ENCODE results near the gene MAD2L1BP. TPM values are rescaled to one million over a fixed set of nuclear protein-coding genes. Genes with fewer than 3 reads are reported as not detected.

The MAD2L1BP gene
- total RNA-seq, 4 donors from 2014 or later = 15.6 to 37.2 (median 26.6) TPM

DNA sequence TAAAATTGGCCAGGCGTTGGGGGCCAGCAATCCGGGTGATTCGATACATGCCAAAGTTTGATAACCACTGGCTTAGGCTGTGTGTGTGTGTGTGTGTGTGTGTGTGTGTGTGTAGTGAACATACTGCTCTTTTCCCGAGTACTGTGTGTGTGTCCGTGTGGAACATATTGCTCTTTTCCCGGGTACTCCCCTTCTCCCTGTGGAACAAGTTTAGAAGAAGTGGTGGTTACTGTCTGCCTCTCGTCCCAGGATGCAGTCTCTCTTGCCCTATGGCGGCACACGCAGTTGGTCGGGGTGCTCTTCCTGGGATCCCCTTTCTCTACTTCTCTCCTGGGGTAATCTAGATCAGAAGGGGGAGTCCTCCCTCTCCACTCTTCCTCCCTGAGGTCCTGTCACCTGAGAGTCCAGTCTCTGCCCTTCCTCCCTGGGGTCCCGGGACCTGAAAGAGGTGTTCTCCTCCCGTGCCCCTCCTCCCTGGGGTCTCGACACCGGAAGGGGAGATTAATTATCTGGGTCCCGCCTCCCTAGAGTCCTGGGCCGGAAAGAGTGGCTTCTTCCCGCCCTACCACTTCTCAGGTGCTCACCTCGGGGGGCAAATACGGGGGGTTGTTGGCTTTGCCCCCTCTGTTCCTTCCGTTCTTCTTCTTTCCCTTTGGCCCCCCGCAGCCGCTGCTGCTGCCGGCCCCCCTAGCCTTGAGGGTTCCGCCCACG, 7.1 kb upstream of the MAD2L1BP start:
- TF ChIP-seq, protein P1, sequence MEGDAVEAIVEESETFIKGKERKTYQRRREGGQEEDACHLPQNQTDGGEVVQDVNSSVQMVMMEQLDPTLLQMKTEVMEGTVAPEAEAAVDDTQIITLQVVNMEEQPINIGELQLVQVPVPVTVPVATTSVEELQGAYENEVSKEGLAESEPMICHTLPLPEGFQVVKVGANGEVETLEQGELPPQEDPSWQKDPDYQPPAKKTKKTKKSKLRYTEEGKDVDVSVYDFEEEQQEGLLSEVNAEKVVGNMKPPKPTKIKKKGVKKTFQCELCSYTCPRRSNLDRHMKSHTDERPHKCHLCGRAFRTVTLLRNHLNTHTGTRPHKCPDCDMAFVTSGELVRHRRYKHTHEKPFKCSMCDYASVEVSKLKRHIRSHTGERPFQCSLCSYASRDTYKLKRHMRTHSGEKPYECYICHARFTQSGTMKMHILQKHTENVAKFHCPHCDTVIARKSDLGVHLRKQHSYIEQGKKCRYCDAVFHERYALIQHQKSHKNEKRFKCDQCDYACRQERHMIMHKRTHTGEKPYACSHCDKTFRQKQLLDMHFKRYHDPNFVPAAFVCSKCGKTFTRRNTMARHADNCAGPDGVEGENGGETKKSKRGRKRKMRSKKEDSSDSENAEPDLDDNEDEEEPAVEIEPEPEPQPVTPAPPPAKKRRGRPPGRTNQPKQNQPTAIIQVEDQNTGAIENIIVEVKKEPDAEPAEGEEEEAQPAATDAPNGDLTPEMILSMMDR (IDR thresholded peaks at IDR 0.05; ENCODE audit: low read depth) = no peak

DNA sequence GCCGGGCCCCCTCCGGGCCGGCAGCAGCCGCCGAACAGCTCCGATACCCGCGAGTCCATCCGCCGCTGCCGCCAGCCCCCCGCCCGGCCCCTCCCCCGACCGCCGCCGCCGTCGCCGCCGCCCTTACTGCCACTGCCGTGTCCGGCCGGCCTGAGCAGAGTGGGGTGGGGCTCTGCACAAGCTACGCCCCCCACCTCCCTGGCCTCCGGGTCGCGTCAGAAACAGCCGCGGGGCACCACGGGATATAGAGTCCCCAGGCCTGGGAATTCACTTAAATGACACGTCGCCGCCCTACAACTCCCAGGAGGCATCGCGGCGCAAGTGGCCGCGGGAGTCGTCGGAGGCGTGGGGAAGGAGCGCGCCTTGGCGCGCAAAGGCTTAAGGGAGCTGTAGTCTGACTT, 6.5 kb upstream of the MAD2L1BP start, which contains the start of gene GTPBP2:
Gene GTPBP2, minus strand, starts transcription at position 161 of the 401 bp plus-strand sequence. Its CDS starts 102 bp downstream, at position 59.
- TF ChIP-seq, protein P1 (IDR thresholded peaks at IDR 0.05; ENCODE audit: low read depth) = no peak

DNA sequence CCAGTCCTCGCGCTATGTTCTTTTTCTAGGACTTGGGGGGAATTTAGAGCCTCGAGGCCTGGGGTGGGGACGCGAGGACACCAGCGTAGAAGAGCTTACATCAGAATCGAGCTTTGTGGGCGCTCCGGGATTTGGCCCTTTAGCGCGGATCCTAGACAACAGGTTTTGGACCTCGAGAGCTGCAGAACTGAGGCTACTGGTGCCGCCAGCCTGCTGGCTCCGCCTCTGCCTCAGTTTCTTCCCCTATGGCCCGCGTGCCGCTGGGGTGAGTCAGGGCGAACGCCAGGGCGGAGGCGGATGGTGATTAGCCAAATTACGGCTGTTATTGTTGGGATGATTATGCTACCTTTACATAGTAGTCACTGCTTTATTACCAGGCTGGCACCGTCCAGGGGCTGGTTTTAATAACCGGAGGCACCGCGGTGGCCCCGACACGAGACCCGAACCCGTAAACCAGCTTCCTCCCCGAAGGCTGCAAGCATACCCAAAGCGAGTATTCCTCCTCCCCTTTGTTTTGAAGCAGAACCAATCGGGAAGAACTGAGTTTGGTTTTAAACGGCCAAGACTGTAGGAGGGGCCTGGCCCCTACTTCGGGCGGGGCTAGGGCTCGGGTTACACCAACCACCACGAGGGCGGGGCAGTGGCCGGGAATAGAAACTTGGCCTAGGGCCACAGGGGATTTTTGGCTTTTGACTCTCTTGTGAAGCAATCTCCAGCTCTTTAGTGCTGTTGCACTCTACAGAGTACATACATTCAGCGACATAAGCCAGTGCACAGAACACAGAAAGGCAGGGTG, 5.9 kb upstream of the MAD2L1BP start:
- TF ChIP-seq, protein P1 (IDR thresholded peaks at IDR 0.05; ENCODE audit: low read depth) = no peak

DNA sequence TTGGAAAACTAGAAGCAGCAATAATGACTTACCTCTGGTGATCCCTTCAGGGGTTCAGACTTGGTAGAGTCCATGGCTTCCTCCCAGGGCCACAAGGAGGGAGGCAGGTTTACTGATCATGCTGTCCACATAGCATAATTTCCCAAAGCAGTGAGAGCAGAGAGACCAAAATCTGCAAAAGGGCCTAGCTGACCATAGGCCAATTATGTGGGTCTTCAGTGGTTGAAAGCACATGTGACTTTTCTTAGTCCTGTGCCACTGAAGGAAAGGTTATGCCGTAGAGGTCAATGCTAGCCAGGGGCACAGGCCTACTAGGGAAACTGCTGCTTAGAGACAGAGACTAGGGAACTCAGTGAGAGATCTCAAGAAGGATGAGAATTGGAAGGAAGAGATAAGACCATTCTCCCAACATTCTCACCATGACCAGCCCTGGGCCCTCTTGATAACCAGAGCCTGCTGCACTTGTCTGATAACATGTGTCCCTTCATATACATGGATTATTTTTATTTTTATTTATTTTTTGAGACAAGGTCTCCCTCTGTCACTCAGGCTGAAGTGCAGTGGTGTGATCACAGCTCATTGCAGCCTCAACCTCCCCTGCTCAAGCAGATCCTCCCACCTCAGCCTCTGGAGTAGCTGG, 4.5 kb upstream of the MAD2L1BP start:
- TF ChIP-seq, protein P1 (IDR thresholded peaks at IDR 0.05; ENCODE audit: low read depth) = no peak

DNA sequence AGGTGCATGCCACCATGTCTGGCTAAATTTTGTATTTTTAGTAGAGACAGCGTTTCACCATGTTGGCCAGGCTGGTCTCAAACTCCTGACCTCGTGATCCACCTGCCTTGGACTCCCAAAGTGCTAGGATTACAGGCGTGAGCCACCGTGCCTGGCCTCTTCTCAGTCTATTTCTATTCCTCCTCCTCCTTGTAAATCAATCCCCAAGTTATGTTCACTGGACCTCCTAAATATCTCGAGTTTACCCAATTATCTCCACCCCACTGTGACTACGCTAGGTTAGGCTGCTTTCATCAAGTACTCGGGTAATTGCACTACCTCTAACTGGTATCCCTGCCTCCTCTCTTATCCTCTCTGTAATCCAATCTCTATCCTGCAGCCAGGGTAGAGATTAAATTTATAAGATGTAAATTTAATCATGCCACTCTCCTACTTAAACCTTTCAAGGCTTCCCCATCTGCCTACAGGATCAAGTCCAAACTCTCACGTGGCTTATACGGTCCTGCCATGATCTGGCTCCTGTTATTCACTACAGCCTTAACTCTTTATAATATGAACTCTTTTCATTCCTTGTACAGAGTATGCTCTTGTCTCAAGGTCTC, 837 bp upstream of the MAD2L1BP start:
- TF ChIP-seq, protein P1 (IDR thresholded peaks at IDR 0.05; ENCODE audit: low read depth) = no peak

DNA sequence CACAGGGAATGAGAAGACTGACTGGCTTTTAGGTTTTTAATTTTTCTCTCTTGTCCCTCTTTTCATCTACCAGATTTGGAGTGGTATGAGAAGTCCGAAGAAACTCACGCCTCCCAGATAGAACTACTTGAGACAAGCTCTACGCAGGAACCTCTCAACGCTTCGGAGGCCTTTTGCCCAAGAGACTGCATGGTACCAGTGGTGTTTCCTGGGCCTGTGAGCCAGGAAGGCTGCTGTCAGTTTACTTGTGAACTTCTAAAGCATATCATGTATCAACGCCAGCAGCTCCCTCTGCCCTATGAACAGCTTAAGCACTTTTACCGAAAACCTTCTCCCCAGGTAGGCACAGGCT, 644 bp downstream of the MAD2L1BP start:
- TF ChIP-seq, protein P1 (IDR thresholded peaks at IDR 0.05; ENCODE audit: low read depth) = no peak

Data from subcutaneous adipose tissue (tissue), 4 donors.